Measurements from ENCODE around the gene AP5Z1.

DNA sequence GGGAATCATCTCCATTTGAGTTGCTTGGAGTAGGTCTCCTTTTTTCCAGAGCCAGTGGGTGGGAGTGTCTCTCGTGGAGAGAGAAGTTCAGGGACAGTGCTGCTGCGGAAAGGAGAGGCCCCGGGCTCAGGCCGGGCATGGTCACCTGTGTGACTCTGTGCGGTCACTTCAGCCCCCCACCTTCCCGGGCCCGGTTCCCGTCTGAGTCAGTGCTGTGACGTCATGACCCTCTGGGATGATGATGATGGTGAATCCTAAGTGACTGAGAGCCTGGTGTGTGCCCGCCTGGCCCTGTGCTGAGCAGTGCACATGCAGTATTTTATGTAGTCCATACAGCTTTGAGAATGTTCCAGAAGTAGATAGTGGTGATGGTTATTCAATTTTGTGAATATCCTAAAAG lies 32.6 kb upstream of the AP5Z1 start:
- TF ChIP-seq POLR2AphosphoS5 (IDR thresholded peaks at IDR 0.05; ENCODE audit: low read depth) (no peak), SPI1 (IDR thresholded peaks at IDR 0.05; ENCODE audit: borderline replicate concordance, low read depth) (no peak), GABPA (IDR thresholded peaks at IDR 0.05; ENCODE audit: low read depth) (no peak)
- TF ChIP-seq, protein P1, sequence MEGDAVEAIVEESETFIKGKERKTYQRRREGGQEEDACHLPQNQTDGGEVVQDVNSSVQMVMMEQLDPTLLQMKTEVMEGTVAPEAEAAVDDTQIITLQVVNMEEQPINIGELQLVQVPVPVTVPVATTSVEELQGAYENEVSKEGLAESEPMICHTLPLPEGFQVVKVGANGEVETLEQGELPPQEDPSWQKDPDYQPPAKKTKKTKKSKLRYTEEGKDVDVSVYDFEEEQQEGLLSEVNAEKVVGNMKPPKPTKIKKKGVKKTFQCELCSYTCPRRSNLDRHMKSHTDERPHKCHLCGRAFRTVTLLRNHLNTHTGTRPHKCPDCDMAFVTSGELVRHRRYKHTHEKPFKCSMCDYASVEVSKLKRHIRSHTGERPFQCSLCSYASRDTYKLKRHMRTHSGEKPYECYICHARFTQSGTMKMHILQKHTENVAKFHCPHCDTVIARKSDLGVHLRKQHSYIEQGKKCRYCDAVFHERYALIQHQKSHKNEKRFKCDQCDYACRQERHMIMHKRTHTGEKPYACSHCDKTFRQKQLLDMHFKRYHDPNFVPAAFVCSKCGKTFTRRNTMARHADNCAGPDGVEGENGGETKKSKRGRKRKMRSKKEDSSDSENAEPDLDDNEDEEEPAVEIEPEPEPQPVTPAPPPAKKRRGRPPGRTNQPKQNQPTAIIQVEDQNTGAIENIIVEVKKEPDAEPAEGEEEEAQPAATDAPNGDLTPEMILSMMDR (IDR thresholded peaks at IDR 0.05; ENCODE audit: insufficient read depth, low read length): no peak
- TF ChIP-seq, protein P2, sequence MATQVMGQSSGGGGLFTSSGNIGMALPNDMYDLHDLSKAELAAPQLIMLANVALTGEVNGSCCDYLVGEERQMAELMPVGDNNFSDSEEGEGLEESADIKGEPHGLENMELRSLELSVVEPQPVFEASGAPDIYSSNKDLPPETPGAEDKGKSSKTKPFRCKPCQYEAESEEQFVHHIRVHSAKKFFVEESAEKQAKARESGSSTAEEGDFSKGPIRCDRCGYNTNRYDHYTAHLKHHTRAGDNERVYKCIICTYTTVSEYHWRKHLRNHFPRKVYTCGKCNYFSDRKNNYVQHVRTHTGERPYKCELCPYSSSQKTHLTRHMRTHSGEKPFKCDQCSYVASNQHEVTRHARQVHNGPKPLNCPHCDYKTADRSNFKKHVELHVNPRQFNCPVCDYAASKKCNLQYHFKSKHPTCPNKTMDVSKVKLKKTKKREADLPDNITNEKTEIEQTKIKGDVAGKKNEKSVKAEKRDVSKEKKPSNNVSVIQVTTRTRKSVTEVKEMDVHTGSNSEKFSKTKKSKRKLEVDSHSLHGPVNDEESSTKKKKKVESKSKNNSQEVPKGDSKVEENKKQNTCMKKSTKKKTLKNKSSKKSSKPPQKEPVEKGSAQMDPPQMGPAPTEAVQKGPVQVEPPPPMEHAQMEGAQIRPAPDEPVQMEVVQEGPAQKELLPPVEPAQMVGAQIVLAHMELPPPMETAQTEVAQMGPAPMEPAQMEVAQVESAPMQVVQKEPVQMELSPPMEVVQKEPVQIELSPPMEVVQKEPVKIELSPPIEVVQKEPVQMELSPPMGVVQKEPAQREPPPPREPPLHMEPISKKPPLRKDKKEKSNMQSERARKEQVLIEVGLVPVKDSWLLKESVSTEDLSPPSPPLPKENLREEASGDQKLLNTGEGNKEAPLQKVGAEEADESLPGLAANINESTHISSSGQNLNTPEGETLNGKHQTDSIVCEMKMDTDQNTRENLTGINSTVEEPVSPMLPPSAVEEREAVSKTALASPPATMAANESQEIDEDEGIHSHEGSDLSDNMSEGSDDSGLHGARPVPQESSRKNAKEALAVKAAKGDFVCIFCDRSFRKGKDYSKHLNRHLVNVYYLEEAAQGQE (IDR thresholded peaks at IDR 0.05; ENCODE audit: insufficient replicate concordance, low read depth): no peak
